ENCODE results near the gene MSH5.

MSH5 gene

DNA sequence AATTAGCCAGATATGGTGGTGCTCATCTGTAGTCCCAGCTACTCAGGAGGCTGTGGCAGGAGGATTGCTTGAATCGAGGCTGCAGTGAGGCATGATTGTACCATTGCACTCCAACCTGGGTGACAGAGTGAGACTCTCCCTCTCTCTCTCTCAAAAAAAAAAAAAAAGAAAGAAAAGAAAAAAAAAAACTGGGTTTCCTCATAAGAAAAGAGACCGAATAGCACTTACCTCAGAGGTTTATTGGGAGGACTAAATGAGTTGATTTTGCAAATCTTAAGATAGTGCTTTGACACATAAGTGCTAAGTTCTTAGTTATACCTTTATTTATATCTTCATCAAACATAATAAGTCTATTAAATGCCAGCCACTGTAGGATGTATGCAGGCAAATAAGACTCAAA lies 31.1 kb downstream of the MSH5 start:
- no peak overlapping the region for H3K4me3 ChIP-seq (ENCODE audit: low read depth, low read length)
- DNase-seq (ENCODE audit: low read depth) = no peak
- TF ChIP-seq, protein P1, sequence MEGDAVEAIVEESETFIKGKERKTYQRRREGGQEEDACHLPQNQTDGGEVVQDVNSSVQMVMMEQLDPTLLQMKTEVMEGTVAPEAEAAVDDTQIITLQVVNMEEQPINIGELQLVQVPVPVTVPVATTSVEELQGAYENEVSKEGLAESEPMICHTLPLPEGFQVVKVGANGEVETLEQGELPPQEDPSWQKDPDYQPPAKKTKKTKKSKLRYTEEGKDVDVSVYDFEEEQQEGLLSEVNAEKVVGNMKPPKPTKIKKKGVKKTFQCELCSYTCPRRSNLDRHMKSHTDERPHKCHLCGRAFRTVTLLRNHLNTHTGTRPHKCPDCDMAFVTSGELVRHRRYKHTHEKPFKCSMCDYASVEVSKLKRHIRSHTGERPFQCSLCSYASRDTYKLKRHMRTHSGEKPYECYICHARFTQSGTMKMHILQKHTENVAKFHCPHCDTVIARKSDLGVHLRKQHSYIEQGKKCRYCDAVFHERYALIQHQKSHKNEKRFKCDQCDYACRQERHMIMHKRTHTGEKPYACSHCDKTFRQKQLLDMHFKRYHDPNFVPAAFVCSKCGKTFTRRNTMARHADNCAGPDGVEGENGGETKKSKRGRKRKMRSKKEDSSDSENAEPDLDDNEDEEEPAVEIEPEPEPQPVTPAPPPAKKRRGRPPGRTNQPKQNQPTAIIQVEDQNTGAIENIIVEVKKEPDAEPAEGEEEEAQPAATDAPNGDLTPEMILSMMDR (IDR thresholded peaks at IDR 0.05; ENCODE audit: low read depth, low read length, missing control alignments) = no peak

DNA sequence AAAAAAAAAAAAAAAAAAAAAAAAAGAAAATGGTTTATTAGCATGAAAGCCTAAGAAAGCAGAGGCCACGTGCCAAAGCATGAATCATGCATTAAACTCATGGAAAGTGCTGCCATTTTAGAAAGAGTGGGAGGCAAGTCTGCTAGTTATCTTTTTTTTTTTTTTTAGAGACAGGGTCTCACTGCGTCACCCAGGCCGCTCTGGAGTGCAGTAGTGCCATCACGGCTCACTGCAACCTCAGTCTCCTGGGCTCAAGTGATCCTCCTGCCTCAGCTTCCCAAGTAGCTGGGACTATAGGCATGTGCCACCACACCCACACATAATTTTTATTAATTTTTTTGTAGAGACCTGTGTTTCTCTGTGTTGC lies 32.2 kb downstream of the MSH5 start:
- DNase-seq (ENCODE audit: low read depth) = no peak
- TF ChIP-seq, protein P1 (IDR thresholded peaks at IDR 0.05; ENCODE audit: low read depth, low read length, missing control alignments) = no peak
- no peak overlapping the region for H3K4me3 ChIP-seq (ENCODE audit: low read depth, low read length)

DNA sequence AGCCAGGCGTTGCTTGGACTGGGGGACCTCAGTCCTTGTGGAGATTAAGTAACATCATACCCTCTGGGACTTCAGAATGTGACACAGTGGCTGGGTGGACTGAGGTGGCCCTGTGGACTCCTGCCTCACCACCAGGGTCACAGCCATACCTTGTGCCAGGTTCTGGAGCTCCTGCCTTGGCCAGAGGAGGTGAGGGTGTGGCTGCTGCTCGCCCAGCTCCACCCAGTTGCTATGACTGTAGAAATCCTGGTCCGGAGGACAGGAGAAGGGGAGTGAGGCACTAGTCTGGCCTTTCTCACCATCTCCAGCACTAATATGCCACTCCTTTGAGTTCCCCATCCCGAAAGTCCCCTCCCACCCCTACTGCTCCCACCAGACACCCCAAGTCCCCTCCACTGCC lies 35.4 kb downstream of the MSH5 start:
- TF ChIP-seq, protein P1 (IDR thresholded peaks at IDR 0.05; ENCODE audit: low read depth, low read length, missing control alignments) = no peak
- H3K4me3 ChIP-seq (ENCODE audit: low read depth, low read length) = no peak overlapping the region
- no peak for DNase-seq (ENCODE audit: low read depth)

DNA sequence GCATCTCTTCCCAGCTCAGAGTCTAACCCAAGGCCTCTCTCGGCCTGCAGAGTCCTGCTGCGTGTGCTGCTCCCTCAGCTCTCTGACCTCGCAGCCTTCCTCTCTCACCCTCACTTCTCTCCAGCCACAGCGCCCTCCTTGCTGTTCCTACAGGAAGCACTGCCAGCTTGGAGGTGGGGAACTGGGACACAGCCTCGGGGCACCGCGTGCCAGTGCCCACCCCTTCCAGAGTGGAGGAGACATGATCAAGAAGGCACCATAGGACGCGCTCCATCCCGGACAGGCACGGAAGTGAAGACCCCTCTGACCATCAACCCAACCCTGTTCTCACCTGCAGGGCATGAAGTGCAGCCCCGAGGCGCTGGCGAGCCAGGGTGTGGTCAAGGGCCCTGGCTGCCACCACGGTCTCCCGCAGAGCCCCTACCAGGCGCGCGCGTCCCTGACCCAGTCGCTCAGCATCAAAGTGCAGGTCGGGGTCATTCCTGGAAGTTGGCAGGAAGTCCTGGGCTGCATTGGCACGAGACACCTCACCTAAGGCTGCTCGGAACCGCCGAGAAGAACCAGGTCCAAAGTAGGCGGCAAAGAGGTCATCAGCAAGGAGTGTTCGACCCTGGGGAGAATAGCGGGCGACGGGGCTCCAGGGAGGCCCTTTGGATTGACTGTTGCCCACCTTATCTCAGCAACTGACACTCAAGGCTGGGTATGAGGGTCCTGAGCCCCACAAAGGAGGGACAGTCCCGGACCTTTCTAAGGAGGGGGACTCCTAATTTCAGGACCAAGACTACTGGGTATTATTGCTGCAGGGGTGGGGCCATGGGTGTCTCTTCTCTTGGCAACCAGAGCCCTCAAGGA lies 36.1 kb downstream of the MSH5 start:
- no peak overlapping the region for H3K4me3 ChIP-seq (ENCODE audit: low read depth, low read length)
- no peak for DNase-seq (ENCODE audit: low read depth)
- TF ChIP-seq, protein P1 (IDR thresholded peaks at IDR 0.05; ENCODE audit: low read depth, low read length, missing control alignments) = no peak

DNA sequence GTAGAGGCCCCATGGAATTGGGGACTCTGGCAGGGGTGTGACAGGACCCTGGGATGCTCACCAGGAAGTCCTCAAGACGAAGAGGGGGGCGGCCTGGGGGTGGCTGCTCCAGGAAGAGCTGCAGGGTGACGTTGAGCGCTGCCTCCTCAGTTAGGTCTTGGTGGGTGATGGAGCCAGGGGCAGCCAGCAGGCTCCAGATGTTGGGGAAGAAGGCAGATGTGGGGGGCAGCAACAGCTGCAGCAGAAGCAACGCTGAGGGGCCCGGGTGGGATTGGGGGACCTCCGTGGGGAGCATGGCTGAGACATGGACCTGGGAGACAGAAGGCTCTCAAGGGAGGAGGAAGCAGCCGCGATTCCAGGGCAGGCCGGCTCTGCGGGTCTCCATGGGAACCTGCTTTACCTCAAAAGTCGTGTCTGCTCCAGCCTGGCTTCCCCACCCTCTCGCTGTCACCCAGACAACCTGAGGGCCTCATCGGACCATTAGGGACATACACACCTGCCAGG lies 36.7 kb downstream of the MSH5 start:
- DNase-seq (ENCODE audit: low read depth) = no peak
- H3K4me3 ChIP-seq (ENCODE audit: low read depth, low read length) = no peak overlapping the region
- TF ChIP-seq, protein P1 (IDR thresholded peaks at IDR 0.05; ENCODE audit: low read depth, low read length, missing control alignments) = no peak

DNA sequence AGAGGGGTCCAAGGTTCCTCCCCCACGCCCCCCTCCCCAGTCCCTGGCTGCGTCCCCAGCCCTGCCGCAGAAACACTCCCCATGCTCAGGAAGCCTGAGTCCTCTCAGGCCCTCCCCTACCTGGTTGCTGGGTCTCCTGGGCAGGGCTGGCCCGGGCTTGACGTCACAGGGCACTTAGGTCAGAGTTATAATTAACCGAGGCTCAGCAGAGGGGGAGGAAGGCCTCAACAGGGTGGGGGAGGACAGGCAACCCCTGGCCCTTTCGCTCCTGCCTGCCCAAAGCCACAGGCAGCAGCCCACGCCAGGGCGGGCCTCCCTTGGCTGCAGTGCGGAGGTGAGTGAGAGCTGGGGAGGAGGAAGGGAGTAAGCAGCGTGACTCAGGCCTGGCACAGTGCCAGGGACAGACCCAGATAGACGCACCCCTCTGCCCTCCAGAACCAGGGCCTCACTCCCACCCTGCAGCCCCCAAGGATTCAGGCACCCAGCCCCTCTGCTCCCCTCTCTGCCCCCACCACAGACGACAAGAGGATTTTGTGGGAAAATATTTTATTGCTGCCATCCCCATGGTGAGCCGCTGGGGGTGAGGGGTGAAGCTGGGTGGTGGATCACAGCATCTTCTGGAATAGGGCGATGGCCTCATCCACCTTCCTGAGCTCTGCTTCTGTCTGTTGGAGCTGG lies 37.3 kb downstream of the MSH5 start, which contains the start of gene VWA7:
Gene VWA7 (minus strand): TSS at position 340 of the 678 bp plus-strand sequence. CDS start 549 bp downstream, outside the sequence.
- TF ChIP-seq, protein P1 (IDR thresholded peaks at IDR 0.05; ENCODE audit: low read depth, low read length, missing control alignments) = peak; percentile 8
- DNase-seq (ENCODE audit: low read depth) = peak; percentile 75
- H3K4me3 ChIP-seq (ENCODE audit: low read depth, low read length) = no peak within 1 kb of the TSS
